ENCODE measurements around the gene CACNA2D3.

DNA sequence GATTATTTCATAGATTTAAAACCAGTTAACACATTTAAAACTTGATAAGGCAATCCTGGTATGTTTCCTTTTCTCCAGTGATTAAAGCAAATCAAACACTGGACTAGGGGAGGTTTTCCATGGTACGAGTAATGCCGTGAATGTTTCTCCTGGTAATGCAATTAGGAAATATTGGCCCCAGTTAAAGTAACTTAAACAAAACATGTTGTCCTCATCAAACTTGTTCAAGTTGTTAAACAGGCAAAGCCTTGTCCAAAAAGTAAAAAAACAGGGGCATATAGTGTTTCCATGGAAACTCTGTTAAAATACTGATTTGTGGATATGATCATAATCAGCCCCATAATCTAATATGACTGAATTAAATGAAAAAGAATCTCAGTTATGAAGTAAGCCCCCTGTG lies 818.6 kb downstream of the CACNA2D3 start:
- no peak for TF ChIP-seq CTCF (IDR thresholded peaks at IDR 0.05)
- TF ChIP-seq POLR2A (IDR thresholded peaks at IDR 0.05): no peak
